CD4-positive, CD25-positive, alpha-beta regulatory T cell (primary cell): ENCODE results near the gene CFAP157. TPM values are rescaled to one million over a fixed set of nuclear protein-coding genes. Genes with fewer than 3 reads are reported as not detected.

Source experiments
- ATAC-seq, 2 donors: fragments of 150-1000 bp; cut with Tn5 transposase; one replicate each; pipeline ENCODE4 v1.10.0; 2021; ENCODE audit warnings: low read depth in 2 of 2, moderate number of reproducible peaks in 2 of 2, moderate library complexity in 1 of 2
- DNase-seq, 3 donors: peaks; one replicate each; pipeline versions ENCODE4 v3.0.0 to v3.0.0-alpha.2; 2012 to 2022; ENCODE audit warnings: mixed read lengths in 1 of 3
- H3K27ac ChIP-seq: one replicate; pipeline ENCODE4 v1.7.0; 2013; ENCODE audit warnings: mild to moderate bottlenecking, low read length; ENCODE audit not compliant: insufficient read depth, poor library complexity, severe bottlenecking
- H3K27me3 ChIP-seq: one replicate; pipeline ENCODE4 v1.7.0; 2013; ENCODE audit warnings: low read length; ENCODE audit not compliant: control insufficient read depth, insufficient read depth
- H3K36me3 ChIP-seq: one replicate; pipeline ENCODE4 v1.7.0; 2013; ENCODE audit warnings: mild to moderate bottlenecking, low read length, moderate library complexity; ENCODE audit not compliant: control insufficient read depth, insufficient read depth
- H3K4me1 ChIP-seq: 2 replicates; pipeline ENCODE4 v1.7.0; 2013; ENCODE audit warnings: mild to moderate bottlenecking, low read length; ENCODE audit not compliant: insufficient read depth, control insufficient read depth, poor library complexity, severe bottlenecking
- H3K4me3 ChIP-seq: one replicate; pipeline ENCODE4 v1.7.0; 2013; ENCODE audit warnings: low read depth, mild to moderate bottlenecking, low read length, moderate library complexity
- H3K9me3 ChIP-seq, 2 experiments: 1 replicate in 1 of 2; 2 replicates in 1 of 2; pipeline ENCODE4 v1.7.0; 2013; ENCODE audit warnings: low read length in 2 of 2, mild to moderate bottlenecking in 1 of 2, moderate library complexity in 1 of 2; ENCODE audit not compliant: control insufficient read depth in 2 of 2
- H3K27ac Mint-ChIP-seq, 3 donors: one replicate each; pipeline ENCODE4 v1.8.0; 2020 to 2022; ENCODE audit warnings: mild to moderate bottlenecking in 3 of 3, mixed read lengths in 3 of 3, moderate library complexity in 2 of 3
- H3K27me3 Mint-ChIP-seq: one replicate; pipeline ENCODE4 v1.8.0; 2022; ENCODE audit warnings: mild to moderate bottlenecking, mixed read lengths
- H3K36me3 Mint-ChIP-seq: one replicate; pipeline ENCODE4 v1.8.0; 2020; ENCODE audit warnings: mixed read lengths
- H3K4me1 Mint-ChIP-seq, 4 donors: one replicate each; pipeline ENCODE4 v1.8.0; 2020 to 2022; ENCODE audit warnings: mixed read lengths in 4 of 4, mild to moderate bottlenecking in 1 of 4
- H3K4me3 Mint-ChIP-seq, 4 donors: one replicate each; pipeline ENCODE4 v1.8.0; 2020 to 2022; ENCODE audit warnings: mild to moderate bottlenecking in 4 of 4, mixed read lengths in 4 of 4, moderate library complexity in 3 of 4
- H3K9me3 Mint-ChIP-seq, 7 donors: one replicate each; pipeline ENCODE4 v1.8.0; 2020 to 2022; ENCODE audit warnings: mixed read lengths in 7 of 7, mild to moderate bottlenecking in 3 of 7, moderate library complexity in 2 of 7
- polyA plus RNA-seq, 4 donors: library from polyadenylated mRNA; unstranded; fragments of 300-500 nt; fragmentation: Illumina TruSeq; gene quantifications; one replicate each; pipeline ENCODE4 v1.2.3, GENCODE V29; 2021
- total RNA-seq: library from RNA; stranded (reverse); gene quantifications from one replicate; pipeline ENCODE4 v1.2.3, GENCODE V29; 2022

The CFAP157 gene
- total and polyA plus RNA-seq, 5 donors from 2014 or later = 0.20 to 0.57 (median 0.26) TPM; not detected in 1

DNA sequence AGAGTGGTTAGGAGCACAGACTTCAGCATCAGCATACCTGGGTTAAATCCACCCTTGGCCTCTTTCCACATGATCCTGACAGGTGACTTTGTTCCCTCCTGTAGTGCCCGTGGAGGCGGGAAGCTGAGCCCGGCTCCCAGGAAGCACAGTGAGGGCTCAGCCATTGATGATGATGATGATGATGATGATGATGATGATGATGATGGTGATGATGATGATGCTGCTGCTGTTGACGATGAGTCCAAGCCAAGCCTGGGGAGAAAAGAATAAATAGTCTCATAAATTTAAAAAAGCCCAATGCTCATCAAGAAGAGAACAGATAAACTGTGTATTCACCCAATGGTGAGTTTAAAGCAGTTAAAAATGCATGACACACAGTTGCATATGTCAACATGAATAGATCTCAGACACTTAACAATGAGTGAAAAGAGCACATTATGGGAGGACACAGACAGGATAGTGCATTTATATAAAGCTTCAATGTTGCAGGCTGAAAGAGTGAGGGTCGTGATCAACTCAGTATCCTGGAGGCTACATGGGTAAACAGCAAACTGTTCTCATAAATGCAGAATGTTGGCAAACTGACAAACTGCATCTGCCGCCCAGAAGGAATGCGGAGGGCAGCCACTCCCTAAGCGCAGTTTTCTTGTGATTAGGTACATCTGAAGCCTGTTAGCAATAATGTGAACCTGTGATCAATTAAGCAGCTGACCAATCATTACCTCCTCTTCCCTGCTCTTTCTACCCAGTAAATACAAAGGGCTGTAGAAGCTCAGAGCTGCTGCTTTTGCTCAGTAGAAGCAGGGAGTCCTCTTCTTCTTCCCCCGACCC is 11.7 kb upstream of the CFAP157 start:
- ATAC-seq (no peak), DNase-seq (no peak)
- H3K4me3 Mint-ChIP-seq = no peak overlapping the region
- H3K36me3 Mint-ChIP-seq = peaks cover 13% of the 10 kb centered on the region
- no peak overlapping the region for H3K27ac Mint-ChIP-seq
- H3K9me3 Mint-ChIP-seq = no peaks in the 10 kb centered on the region
- peaks cover under 1% of the 10 kb centered on the region for H3K27me3 Mint-ChIP-seq
- Histone ChIP-seq H3K36me3 (no peaks in the 10 kb centered on the region), H3K4me3 (no peak overlapping the region), H3K4me1 (peaks cover 7% of the 10 kb centered on the region), H3K27me3 (no peaks in the 10 kb centered on the region), H3K27ac (no peak overlapping the region), H3K9me3 (no peaks in the 10 kb centered on the region)
- peaks cover 0 to 19% (median 7%) of the 10 kb centered on the region in 4 donors for H3K4me1 Mint-ChIP-seq

DNA sequence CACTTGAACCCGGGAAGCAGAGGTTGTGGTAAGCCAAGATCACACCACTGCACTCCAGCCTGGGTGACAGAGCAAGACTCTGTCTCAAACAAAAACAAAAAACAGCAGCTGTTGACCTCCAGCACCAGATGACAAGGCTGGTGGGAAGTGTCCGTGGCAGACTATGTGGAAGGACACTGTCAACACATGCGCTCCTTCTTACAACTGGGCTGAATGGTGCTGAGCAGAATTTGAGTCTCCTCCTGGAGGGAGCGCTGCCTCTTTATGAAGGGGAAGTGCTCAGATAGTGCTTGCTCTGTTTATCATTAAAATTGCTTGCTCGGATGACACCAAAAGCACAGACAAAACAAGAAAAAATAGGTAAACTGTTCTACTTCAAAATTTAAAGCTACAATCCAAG is 9.2 kb upstream of the CFAP157 start:
- no peaks in the 10 kb centered on the region for H3K9me3 Mint-ChIP-seq
- peaks cover 9% of the 10 kb centered on the region for H3K36me3 Mint-ChIP-seq
- DNase-seq (no peak), ATAC-seq (no peak)
- H3K9me3 ChIP-seq = no peaks in the 10 kb centered on the region
- no peak overlapping the region for H3K27ac Mint-ChIP-seq
- no peaks in the 10 kb centered on the region for H3K36me3 ChIP-seq
- peaks cover 7% of the 10 kb centered on the region for H3K4me1 ChIP-seq
- H3K4me1 Mint-ChIP-seq = peaks cover 0 to 22% (median 9%) of the 10 kb centered on the region in 4 donors
- peaks cover 4% of the 10 kb centered on the region for H3K27me3 Mint-ChIP-seq
- H3K4me3 ChIP-seq = no peak overlapping the region
- H3K27me3 ChIP-seq = no peaks in the 10 kb centered on the region
- no peak overlapping the region for H3K4me3 Mint-ChIP-seq
- H3K27ac ChIP-seq = no peak overlapping the region

DNA sequence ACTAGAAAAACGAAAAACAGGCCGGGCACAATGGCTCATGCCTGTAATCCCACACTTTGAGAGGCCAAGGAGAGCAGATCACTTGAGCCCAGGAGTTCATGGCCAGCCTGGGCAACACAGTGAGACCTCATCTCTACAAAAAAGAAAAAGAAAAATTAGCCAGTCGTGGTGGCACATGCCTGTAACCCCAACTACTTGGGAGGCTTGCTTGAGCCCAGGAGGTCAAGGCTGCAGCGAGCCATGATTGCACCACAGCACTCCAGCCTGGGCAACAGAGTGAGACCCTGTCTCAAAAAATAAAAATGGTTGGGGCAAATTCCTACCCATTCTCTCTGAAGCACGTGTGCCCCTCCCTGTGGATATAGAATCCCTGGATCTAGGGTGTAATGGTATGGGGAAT is 8.4 kb upstream of the CFAP157 start:
- Mint-ChIP-seq H3K4me1 (peaks cover 0 to 22% (median 9%) of the 10 kb centered on the region in 4 donors), H3K36me3 (peaks cover 6% of the 10 kb centered on the region), H3K9me3 (no peaks in the 10 kb centered on the region), H3K27ac (peak overlapping the region in 1 of 3 donors; percentile 28), H3K27me3 (peaks cover 4% of the 10 kb centered on the region), H3K4me3 (peak overlapping the region in 1 of 4 donors; percentile 82)
- DNase-seq = no peak
- Histone ChIP-seq H3K4me1 (peaks cover 7% of the 10 kb centered on the region), H3K27me3 (no peaks in the 10 kb centered on the region), H3K27ac (no peak overlapping the region), H3K9me3 (no peaks in the 10 kb centered on the region), H3K36me3 (no peaks in the 10 kb centered on the region), H3K4me3 (no peak overlapping the region)
- no peak for ATAC-seq

DNA sequence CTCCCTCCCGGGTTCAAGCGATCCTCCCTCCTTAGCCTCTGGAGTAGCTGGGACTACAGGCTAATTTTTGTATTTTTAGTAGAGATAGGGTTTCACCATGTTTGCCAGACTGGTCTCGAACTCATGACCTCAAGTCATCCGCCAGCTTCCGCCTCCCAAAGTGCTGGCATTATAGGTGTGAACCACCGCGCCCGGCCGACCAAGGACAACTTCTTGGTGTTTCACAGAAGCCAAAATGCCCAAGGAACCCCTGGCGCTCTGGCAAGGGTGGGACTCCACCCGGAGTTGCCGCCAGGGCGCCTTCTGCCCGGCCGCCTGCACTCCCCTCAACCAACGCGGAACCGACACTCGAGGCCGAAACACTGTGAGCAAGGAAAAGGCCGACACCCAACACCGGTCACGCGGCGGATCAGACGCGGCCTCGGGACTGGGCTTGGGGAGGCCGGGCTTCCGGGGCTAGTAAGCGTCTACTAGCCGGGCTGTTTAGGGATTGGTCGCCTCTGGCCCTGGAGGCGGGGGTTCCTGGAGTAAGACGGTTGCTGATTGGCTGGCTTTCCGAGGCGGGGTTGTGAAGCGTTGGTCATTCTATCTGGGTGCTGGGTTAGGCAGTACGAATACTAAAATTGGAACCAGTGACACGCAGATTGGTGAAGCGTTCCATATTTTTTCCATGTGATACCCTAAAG is 7.7 kb upstream of the CFAP157 start:
- ATAC-seq (peak; percentile 88 to 96), DNase-seq (peak; percentile 73 to 93 (median 80))
- Mint-ChIP-seq H3K4me3 (peak overlapping the region; percentile 66 to 94 (median 83)), H3K4me1 (peaks cover 0 to 22% (median 9%) of the 10 kb centered on the region in 4 donors), H3K27ac (peak overlapping the region; percentile 56 to 93 (median 88)), H3K9me3 (no peaks in the 10 kb centered on the region), H3K36me3 (no peaks in the 10 kb centered on the region), H3K27me3 (peaks cover 4% of the 10 kb centered on the region)
- Histone ChIP-seq H3K27ac (peak overlapping the region; percentile 63), H3K36me3 (no peaks in the 10 kb centered on the region), H3K27me3 (no peaks in the 10 kb centered on the region), H3K4me1 (peaks cover 7% of the 10 kb centered on the region), H3K9me3 (no peaks in the 10 kb centered on the region), H3K4me3 (peak overlapping the region; percentile 74)

DNA sequence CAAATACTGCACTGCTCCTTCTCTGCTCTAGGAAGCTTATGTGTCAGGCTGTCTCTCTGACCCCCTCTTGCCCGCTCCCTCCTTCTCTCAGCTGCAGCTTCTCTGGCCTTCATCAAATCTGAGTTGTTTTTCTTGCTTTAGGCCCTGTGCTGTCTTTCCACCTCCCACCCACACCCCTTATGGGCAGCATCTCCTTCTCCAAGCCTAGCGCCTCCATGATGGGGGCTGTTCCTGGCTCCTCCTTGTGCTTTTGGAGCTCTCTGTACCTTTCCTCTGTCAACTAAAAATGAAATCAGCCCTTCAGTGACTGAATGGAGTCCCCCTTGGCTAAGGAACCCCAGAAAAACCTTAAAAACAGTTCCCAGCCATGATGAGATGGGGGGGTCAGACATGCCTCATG is 6.6 kb upstream of the CFAP157 start:
- no peaks in the 10 kb centered on the region for H3K36me3 ChIP-seq
- no peaks in the 10 kb centered on the region for H3K36me3 Mint-ChIP-seq
- H3K4me1 ChIP-seq = peaks cover 7% of the 10 kb centered on the region
- DNase-seq = no peak
- no peak overlapping the region for H3K27ac ChIP-seq
- H3K4me3 ChIP-seq = no peak overlapping the region
- H3K4me1 Mint-ChIP-seq = peaks cover 0 to 22% (median 9%) of the 10 kb centered on the region in 4 donors
- peak overlapping the region in 1 of 3 donors; percentile 71 for H3K27ac Mint-ChIP-seq
- H3K9me3 Mint-ChIP-seq = no peaks in the 10 kb centered on the region
- peaks cover 4% of the 10 kb centered on the region for H3K27me3 Mint-ChIP-seq
- no peaks in the 10 kb centered on the region for H3K9me3 ChIP-seq
- no peaks in the 10 kb centered on the region for H3K27me3 ChIP-seq
- peak overlapping the region in 3 of 4 donors; percentile 57 to 70 (median 69) for H3K4me3 Mint-ChIP-seq
- ATAC-seq = no peak

DNA sequence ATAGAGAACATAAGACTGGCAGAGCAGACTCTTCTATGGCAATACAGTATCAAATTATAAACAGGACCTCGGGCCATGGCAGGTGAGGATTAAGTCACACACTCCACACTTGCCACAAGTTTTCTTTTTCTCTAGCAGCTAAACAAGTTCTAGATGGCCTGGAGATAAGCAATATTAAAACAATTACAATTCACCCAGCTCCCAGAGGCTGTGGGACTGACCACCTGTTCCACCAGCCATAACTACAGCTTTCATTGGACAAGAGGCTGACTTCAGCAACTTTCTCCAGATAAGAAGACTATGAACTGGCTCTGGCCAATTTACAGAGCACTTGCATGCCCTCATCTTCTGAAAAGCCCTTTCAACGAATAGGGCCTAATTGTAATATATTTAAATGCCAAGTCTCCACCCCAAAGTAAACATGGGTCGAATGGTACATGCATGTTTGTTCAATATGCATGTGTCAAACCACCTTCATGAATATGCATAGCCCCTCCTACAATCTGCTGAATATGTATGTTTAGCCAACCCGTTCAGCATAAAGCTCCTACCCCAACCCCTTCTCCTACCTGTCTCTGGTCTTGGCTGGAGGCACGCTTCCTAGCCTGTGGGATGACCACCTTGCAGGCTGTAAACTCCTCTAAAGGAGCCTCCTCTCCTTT is 6.1 kb upstream of the CFAP157 start:
- H3K27me3 Mint-ChIP-seq = peaks cover 4% of the 10 kb centered on the region
- Histone ChIP-seq H3K27ac (no peak overlapping the region), H3K4me3 (no peak overlapping the region), H3K27me3 (no peaks in the 10 kb centered on the region), H3K36me3 (no peaks in the 10 kb centered on the region), H3K4me1 (peaks cover 7% of the 10 kb centered on the region), H3K9me3 (no peaks in the 10 kb centered on the region)
- H3K4me3 Mint-ChIP-seq = peak overlapping the region in 2 of 4 donors; percentile 57 to 70
- no peak overlapping the region for H3K27ac Mint-ChIP-seq
- H3K4me1 Mint-ChIP-seq = peaks cover 0 to 22% (median 9%) of the 10 kb centered on the region in 4 donors
- H3K36me3 Mint-ChIP-seq = no peaks in the 10 kb centered on the region
- DNase-seq (no peak), ATAC-seq (no peak)
- H3K9me3 Mint-ChIP-seq = no peaks in the 10 kb centered on the region

DNA sequence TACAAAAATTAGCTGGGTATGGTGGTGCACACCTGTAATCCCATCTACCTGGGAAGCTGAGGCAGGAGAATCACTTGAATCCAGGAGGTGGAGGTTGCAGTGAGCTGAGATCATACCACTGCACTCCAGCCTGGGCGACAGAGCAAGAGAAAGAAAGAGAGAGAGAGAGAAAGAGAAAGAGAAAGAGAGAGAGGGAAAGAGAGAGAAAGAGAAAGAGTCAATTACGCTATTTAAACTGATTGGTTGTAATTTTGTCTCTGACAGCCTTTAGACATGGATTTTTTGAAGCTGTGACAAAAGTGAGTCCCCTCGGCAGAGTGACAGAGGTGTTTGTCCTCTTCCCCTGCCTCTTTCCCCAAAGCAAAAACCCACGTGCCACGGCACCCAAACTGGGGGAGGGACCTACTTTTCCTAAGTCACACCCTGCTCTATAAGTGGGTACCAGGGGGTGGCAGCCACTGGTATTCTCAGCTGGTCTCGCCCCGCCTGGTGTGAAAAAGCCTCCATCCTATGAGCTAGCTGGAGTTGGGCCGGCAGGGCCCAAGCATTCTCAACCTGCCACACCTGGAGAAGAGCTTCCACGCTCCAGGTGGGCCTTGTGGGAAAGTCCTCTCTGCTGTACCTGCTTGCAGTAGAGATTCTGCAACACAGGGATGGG is 3.4 kb upstream of the CFAP157 start:
- no peak overlapping the region for H3K4me3 ChIP-seq
- H3K27ac ChIP-seq = no peak overlapping the region
- Mint-ChIP-seq H3K4me1 (peaks cover 0 to 24% (median 13%) of the 10 kb centered on the region in 4 donors), H3K27ac (no peak overlapping the region), H3K27me3 (peaks cover 4% of the 10 kb centered on the region), H3K36me3 (peaks cover under 1% of the 10 kb centered on the region), H3K9me3 (no peaks in the 10 kb centered on the region), H3K4me3 (peak overlapping the region in 1 of 4 donors; percentile 43)
- ATAC-seq = no peak
- no peak for DNase-seq
- H3K9me3 ChIP-seq = no peaks in the 10 kb centered on the region
- peaks cover 7% of the 10 kb centered on the region for H3K4me1 ChIP-seq
- no peaks in the 10 kb centered on the region for H3K36me3 ChIP-seq
- no peaks in the 10 kb centered on the region for H3K27me3 ChIP-seq
